PC-9 (cell line): ENCODE results near the gene C9orf152.

Source experiments
- CTCF ChIP-seq: fragments of 200-600 bp; sonication (generic); conservative IDR thresholded peaks from 2 replicates; pipeline ENCODE4 v1.6.1; 2017; ENCODE audit warnings: mixed run types, antibody characterized with exemption, mild to moderate bottlenecking, moderate library complexity
- EZH2 ChIP-seq: fragments of 200-600 bp; sonication (generic); IDR thresholded peaks from 2 replicates; pipeline ENCODE4 v1.8.0; 2017; ENCODE audit warnings: antibody characterized with exemption, low read depth

GRCh38 chr9:110152704-110153374, 55.1 kb downstream of the C9orf152 start:
- TF ChIP-seq CTCF (peak; percentile 91), EZH2 (no peak)
